NAMALWA (cell line): ENCODE data around the gene NFATC2.
"Not testable (repeated sequence)": the region's sequence is repeated elsewhere in the genome, so short reads cannot be mapped to it uniquely, and the experiment has no call there.

Experiments used
- DNase-seq: peaks from one replicate; pipeline ENCODE4 v3.0.0-alpha.2; 2015; ENCODE audit warnings: low spot score

Gene NFATC2

DNA sequence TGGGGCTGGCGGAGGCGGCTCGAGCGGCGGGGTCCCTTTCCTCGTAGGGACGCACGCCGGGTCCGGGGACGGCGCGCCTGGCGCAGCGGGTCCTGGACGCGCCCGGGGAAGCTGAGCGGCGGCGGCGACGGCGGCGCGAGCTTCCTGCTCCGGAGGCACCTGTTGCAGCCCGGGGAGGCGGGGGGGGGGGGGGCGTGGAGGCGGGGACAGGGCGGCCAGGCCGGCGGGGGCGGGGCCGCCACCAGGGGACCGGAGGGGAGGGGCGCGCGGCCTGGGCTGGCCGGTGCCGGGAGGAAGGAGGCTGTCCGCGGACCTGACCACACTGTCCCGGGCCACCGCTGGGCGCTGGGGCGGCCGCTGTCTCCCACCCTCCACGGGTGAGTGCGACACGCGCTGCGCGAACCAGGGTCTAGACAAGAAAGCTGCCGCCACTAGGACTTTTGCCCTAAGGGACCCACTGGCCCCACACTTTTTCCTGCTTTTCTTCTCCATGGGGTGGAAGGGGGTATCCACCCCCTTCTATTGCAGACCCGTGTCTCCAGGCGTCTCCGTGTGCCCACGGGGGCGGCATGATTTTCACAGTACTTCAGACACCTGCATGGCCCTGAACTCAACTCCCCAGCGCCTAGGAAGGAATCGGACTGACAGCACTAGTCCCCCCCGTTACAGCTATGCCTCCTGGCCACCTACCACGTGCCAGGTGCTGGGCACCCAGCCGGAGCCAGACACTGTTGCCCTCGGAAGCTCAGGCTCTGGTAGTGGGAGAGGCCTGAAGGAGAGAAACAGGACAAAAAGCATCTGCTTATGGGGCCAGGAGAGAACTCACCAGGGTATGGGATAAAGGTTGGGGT lies at the start of gene NFATC2:
Gene NFATC2, minus strand, starts transcription at position 149 of the 851 bp plus-strand sequence. CDS start 220 bp downstream, outside the sequence.
- DNase-seq, result peak; percentile 52

DNA sequence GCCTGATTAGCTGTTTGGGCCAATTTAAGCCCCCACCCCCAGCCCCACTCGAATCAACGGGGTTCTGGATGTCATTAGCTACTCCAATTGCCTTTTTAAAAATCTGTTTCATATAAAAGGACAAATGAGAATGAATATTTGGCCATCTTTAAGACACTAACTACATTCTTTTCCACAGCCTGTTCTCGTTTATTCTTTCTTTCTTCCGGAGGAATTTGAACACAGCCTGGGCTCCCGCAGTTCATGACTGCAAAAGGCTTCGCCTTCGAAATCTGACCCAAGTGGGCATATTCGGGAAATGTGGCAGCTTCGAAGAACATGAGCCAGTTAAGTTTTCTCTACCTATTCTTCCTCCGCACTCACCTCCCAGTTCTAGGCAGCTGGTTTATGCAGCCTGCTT lies 49.4 kb upstream of the NFATC2 start:
- DNase-seq, result no peak

DNA sequence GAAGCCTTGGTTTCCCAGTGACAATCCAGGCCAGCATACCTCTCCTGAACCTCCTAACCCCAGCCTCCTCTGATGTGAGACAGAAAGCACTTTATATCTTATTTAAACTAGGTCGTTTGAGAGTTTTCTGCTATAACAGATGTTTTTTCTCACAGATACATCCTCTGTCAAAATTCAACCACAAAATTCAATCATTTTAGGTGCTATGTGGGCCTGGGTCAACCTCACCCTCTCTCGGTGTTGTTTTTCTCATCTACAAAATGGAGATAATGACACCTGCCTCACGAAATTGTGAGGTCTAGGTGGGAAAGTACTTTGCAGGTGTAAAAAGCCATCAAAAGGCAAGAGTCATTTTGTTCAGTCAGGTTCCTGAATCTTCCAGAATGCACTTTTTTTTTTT lies 46.2 kb upstream of the NFATC2 start:
- no peak for DNase-seq

DNA sequence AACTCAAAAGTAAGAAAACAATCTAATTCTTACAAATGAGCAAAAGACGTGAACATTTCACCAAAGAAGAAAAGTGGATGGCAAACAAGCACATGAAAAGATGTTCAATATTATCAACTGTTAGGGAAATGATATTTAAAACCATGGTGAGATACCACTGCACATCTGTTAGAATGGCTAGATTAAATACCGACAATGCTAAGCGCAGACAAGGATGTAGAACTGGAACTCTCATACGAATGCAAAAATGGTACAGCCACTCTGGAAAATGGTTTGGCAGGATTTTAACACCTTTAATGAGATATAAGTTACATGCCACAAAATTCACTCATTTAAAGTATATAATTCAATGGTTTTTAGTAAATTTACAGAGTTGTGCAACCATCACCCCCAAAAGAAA lies 44.6 kb upstream of the NFATC2 start:
- DNase-seq, result no peak

DNA sequence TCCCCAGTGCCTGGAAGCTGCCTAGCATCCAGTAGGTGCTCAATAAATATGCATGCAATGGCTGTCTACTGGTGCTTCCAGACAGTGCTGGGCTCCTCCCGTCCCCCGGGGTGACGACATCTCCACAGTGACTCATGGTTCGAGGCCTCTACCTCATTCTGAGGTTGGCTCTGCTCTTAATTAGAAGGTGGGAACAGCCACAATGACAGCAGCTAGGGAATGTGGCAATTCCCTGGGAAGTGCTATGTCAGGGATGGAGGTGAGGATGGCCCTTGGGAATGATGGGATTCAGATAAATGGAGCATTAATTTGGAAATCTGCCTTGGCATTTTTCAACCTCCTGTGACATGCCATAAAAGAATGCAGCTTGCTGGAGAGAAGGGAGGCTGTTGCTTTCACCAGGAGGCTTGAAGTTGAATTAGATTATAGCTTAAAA lies 43.5 kb upstream of the NFATC2 start:
- DNase-seq, result no peak

DNA sequence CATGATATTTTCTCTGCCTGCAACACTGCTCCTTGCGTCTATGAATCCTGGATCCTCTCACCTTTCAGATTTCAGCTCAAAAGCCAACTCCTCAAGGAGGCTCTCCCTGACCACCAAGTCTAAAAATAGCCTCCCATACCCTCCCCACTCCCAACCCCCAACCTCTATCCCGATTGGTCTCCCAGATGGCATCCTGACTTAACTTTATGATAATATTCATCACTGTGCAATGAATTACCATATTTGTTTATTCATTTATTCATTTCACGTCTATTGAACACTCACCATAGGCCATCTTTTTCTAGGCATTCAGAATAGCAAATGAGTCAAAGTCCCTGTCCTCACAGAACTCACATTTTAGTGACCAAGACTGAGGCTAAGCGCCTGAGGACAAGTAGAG lies 42.6 kb upstream of the NFATC2 start:
- DNase-seq, result no peak

DNA sequence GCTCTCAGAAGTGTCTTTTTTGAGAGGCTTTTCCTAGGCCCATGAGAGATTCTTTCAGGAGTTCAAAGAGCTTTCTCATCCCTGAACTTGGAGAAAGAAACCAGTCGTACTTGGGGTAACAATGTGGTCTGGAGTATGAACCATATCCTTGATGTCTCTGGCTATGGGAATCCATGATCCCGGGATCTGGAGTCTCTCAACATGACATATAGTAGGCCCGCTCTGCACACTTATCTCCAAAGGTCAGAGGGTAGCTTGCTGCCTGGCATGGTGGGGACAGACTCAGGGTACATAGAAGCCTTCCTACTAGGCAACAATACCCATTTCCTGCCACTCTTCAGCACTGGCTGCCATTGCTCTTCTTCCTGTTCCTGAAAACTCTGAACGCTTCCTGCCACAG lies 42.2 kb upstream of the NFATC2 start:
- DNase-seq, result no peak

DNA sequence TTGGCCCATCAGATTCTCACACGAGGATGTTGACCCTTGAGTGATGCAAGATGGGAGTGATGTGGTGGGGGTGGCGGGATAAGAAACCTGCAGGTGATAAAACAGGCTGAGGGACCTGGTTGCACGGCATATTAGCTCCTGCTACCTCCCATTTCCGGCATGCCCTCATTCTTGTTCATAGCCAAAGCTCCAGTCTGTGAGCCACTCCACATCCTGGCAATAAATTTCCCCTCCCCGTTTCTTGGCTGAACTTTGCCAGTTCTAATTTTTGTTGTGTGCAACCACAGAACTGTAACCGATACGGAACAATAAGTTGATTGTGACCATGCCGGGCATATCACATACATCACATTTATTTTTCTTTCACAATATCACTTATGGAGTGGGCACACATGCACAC lies 41.6 kb upstream of the NFATC2 start:
- no peak for DNase-seq

DNA sequence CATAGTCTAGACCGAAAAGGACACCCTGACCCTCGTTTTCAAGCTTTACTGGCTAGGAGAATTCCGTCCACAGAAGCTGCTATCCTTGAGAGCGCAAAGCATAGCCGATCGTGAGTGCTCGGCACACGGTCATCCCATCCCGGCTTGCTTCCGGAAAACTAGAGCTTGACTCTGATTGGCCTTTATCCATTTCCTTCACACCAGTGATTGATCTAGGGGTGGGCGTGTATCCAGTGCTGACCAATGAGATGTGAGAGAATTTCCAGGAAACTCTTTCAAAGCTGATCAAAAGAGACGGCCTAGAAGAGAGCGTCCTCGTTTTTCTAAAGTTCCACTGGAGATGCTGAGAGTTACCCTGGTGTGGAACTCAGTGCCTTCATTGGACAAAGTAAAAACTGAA lies 41.0 kb upstream of the NFATC2 start:
- DNase-seq, result no peak

DNA sequence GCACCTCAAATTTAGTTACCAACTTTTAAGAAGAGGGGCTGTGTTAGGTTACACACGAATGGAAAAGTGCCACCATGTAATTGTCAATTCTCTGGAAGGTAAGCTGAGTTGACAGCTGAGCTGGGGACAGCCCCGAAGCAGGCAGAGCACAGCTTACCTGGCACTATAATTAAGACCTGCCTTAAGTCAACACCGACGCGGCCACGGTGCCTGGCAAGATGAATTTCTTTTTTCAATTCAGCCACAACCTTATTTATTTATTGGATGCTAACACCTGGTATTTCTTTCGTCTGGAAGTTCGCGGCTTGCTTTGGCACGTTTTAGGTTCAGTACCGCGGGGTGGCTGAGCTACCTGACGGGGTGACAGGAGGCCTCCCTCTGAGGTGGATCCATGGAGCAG lies 40.6 kb upstream of the NFATC2 start:
- DNase-seq, result no peak

DNA sequence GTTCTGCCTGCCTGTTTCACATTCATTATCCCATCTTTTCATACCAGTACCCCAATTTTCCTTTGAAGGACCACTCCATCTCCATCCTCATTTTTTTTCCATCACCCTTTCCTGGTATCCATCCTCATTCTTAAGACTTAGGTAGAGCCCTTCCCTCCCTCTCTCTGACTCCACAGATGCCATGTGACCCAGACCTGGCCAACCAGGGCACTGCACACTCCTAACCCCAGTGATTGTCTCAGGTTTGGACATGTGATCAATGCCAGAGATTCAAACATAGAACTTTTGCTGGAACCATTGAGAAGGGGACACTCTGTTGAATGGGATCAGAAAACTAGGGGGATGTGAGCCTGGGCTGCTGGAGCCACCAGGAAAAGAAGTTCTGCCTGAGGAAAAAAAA lies 39.1 kb upstream of the NFATC2 start:
- DNase-seq, result no peak

DNA sequence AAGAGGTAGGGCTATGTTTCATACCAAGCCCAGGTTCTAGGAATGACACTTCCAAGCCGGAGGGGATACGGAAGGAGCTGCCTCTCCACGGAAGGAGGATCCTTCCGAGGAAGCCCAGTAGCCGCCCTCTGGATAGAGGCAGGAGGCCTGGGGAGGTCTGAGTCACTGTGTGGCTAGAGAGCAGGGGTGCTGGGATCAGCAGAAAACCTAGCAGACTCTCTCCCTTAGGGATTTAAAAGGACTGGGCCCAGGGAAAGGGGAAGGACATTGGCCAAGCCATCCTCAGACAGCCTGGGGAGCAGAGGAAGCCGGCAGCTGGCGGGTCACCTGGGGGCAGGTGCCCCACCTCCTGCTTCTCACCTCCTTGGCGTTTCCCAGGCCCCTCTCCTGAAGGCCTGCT lies 36.6 kb upstream of the NFATC2 start:
- DNase-seq, result no peak

DNA sequence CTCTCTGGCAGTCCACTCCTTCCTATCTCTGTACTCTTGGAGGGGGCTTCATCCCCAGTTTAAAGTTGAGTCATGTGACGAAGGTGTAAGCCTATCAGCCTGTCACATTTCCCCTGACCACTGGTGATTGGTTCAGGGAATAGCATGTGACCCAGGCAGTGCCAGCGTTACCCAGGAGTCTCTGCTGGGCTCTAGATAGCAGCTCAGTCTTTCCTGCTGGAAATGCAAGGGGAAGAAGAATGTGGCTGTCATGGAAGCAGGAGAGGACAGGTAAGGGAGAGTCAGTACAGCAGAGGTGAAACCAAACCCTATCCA lies 35.6 kb upstream of the NFATC2 start:
- no peak for DNase-seq

DNA sequence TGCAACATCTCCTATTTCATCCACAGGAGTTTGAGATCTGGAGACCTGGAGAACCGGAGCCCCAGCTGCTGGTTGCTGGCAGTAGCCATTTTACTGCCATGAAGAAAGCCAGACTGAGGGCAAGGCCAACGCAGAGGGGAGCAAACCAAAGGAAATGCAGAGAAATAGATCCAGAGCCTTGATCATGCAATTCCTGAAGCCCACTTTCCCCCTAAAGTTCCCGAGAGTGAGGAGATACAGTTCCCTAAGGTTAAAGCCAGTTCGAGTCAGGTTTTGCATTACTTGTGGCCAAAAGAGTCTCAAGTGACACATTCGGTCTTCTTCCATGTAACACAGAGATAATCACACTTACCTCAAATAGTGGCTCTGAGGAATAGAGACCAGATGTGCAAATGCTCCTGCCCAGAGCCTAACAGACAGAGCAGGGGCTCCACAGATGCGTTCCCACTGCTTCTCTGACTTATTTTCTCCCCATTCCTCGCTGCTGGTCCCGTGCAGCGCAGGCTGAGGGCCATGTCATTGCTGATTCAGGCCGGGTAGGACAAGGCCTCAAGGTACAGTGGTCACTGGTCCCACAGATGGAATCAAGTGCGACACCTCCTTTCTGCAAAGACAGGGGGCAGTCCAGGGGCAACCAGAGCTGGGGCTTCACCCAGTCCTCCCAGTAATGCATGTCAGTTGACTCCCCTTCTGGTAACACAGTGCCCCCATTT lies 35.1 kb upstream of the NFATC2 start:
- DNase-seq, result no peak

DNA sequence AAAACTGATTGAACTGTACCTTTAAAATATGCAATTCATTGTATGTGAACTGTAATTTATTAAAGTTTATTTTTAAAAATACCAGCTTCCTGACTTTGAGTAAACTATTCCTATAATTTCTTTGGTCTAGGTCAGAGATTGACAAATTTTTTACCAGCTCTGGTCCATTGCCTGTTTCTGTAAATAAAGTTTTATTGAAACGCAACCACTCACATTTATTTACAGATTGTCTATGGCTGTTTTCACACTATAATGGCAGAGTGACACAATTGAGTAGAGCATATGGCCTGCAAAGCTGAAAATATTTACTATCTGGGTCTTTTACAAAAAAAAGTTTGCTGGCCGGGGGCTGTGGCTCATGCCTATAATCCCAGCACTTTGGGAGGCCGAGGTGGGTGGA lies 33.0 kb upstream of the NFATC2 start:
- DNase-seq, result no peak

DNA sequence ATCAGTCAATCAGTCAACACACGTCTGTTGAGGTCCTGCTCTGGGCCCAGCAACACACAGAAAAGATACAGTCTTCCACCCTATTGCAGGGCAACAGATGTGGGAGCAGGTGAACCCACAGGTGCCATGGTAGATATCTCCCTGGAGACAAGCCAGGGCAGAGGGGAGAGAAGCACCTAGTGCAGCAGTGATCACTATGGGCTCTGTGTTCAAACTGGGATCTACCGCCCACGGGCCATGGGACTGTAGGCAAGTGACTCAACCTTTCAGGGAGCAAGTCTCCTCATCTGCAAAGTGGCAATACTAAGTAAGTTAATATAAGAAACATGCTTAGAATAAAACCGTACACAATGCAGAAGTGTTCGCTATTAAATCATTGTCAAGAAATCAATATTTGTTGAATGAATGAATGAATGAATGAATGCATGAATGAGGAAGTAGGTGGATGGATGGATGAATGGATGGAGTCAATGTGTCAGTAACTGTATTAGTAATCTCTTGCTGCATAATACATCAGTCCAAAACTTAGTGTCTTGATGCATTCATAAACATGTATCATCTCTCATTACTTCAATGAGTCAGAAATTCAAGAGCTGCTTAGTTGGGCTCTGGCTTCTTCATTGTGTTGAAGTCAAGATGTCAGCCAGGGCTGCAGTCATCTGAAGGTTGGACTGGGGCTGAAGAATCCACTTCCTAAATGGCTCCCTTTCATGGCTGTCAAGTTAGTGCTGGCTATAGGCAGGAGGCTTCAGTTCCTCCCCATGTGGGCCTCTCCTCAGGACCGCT lies 31.9 kb upstream of the NFATC2 start:
- no peak for DNase-seq

DNA sequence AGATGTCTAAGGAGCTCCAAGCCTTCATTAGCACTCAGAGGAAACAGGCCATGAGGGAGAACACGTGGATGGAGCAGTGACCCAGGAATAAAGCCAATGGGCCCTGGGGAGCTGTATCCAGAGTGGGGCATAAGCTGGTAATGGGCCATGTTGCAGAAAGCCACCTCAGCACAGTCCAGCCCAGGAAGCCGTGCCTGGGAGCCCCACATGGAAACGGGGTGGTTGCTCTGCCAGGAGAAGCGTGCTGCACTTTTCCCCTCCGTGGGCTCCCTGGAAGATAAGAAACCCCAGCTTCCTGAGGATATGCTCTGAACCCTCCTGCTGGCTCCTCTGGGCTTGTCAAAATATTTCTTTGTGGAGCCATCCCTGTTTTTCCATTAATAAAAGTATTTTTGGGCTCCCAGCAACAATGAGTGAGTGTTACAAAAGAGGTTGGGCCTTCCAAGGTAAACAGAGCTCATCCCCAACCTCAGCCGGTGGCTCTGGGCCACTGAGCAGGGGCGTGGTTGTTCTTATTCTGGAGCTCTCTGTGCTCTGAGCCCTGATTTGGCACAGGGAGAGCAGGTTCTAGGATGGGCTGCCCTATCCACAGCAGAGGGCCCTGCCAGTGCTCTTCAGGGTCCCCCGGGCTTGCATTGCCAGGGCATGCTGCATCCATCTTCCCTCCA lies 31.2 kb upstream of the NFATC2 start:
- DNase-seq, result no peak

DNA sequence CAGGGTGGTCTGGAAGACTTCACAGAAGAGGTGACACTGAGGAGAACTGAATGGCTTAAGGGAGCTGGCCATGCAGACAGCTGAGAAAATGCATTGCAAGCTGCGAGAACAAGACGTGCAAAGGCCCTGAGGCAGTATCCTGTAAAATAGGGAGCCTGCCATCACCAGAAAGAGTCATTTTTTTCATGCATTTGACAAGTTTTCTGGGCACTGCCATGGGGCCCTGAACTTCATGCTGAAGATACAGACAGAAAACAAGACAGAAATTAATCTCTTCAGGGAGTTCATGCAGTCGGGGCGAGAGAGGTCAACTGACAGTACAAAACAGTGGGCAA lies 28.9 kb upstream of the NFATC2 start:
- no peak for DNase-seq

DNA sequence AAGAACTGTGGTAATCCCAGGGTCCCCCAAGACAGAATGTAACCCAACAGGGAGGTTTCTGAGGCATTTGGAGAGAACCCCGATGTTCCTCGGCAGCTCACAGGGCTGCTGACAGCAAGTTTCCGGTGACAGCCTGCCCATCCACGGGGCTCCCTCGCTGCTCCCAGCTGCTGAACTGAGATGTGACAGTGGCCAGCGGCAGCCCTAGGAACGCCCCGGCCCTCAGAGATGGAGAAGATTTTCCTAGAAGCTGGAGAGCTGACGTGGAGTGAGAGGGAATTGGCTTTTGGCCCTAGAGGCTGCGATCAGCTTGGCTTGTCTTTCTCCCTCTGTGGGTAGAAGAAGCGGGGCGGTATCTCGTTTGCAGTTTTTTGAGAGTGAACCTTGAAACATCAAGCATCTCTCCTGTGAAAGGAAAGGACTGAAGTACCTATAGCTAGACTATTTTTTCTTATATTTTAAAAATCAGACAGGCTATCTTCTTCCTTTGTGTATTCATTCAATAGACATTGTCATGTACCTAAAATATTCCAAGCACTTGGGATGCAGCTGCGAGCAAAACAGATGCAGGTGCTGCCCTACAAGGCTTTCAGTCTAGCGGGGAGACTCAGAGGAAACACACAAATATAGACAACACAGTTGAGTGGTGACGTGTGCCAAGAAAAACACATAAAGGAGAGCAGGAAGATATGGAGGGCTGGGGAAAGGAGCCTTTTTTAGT lies 28.4 kb upstream of the NFATC2 start:
- no peak for DNase-seq

DNA sequence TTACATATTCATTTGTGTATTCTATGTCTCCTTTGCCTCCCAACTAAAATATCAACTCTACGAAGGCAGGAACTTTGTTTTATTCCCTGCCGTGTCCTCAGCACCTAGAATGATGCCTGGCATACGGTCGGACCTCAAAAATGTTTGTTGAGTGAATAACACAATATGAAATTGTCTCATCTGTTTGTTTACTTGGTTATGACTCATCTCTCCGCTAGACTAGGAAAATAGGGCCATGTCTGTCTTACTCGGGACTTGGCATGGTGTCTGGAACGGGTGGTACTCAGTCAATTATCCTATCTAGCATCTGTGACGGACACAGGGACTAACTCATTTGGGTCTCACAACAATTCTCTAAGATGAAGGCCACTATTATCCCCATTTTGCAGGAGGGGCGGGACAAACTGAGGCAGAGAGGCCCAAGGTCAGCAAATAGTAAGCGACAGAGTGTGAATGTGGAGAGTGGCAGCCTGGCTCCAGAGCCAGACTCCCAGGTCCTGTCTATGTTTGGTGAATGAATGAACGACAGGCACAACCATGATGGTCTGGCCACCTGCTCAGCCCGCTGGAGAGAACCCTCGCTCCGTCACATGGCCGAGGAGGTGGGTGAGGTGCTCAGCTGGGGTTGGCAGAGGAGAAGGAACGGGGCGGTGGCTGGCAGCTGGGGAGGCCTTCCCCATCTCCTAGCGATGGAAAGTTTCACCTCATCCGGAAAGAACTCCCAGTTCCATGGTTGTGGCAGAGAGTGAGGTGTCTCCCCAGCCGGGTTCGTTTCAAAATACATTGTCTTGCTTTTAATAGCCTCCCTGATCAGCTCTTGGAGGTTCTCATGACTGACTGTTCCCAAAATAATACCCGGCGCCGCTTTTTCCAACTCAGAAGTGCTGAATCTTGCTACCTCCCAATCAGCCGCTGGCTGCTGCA lies 27.6 kb upstream of the NFATC2 start:
- DNase-seq, result no peak

DNA sequence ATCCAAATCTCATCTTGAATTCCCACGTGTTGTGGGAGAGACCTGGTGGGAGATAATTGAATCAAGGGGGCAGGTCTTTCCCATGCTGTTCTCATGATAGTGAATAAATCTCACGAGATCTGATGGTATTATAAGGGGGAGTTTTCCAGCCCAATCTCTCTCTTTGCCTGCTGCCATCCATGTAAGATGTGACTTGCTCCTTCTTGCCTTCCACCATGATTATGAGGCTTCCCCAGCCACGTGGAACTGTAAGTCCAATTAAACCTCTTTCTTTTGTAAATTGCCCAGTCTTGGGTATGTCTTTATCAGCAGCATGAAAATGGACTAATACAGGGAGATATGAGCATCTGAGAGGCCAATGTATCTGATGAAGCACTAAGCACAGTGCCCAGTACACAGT lies 26.0 kb upstream of the NFATC2 start:
- not testable (repeated sequence) for DNase-seq
